ENCODE results near the gene FOXI1.

Gene FOXI1

DNA sequence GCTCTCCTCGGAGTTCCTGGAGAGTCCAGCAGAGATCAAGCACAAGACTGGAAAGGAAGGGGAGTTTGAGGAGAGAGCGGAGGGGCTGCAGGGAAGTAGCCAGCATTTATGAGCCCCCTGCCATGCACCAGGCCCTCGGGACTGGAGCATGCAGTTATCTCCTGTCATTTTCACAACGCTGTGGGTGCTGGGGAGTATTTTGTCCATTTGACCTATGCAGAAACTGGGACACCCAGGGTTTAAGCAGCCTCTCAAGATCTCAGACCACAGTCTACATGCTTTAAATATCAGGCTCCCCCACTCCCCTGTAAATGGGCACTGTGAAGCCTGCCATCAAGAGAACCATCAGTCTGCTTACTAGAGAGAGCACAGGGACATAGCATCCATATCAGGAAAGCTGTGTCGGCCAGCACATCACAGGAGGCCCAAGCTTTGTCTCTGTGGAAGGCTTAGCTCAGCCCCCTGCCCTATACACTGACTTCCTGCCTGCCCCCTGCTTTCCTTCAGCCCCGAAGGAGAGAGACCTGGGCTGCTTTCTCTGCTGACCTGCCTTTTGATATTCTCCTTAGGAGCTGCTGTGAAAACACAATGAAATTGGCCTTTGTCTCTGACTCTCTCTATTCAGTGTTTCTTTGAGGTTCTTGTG lies 7.3 kb downstream of the FOXI1 start:
- no peak for DNase-seq (ENCODE audit: extremely low read depth, low read depth)
- TF ChIP-seq, protein P1, sequence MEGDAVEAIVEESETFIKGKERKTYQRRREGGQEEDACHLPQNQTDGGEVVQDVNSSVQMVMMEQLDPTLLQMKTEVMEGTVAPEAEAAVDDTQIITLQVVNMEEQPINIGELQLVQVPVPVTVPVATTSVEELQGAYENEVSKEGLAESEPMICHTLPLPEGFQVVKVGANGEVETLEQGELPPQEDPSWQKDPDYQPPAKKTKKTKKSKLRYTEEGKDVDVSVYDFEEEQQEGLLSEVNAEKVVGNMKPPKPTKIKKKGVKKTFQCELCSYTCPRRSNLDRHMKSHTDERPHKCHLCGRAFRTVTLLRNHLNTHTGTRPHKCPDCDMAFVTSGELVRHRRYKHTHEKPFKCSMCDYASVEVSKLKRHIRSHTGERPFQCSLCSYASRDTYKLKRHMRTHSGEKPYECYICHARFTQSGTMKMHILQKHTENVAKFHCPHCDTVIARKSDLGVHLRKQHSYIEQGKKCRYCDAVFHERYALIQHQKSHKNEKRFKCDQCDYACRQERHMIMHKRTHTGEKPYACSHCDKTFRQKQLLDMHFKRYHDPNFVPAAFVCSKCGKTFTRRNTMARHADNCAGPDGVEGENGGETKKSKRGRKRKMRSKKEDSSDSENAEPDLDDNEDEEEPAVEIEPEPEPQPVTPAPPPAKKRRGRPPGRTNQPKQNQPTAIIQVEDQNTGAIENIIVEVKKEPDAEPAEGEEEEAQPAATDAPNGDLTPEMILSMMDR (IDR thresholded peaks at IDR 0.05; ENCODE audit: low read depth, low read length), result no peak

DNA sequence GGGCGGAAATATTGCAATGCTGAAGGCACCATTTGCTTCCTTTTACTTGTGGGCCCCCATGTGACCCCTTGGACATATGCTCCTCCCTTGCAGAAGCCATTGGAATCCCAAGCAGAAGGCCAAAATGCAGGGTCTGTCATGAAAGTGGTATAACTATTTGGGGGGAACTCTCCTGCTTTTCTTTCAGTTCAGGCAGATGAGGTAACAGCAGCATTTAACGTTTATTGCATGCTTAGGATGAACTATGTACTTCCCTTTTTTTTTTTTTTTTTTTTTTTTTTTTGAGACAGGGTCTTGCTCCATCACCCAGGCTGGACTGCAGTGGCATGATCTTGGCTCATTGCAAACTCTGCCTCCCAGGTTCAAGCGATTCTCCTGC lies 7.8 kb downstream of the FOXI1 start:
- TF ChIP-seq, protein P1 (IDR thresholded peaks at IDR 0.05; ENCODE audit: low read depth, low read length), result no peak
- no peak for DNase-seq (ENCODE audit: extremely low read depth, low read depth)

DNA sequence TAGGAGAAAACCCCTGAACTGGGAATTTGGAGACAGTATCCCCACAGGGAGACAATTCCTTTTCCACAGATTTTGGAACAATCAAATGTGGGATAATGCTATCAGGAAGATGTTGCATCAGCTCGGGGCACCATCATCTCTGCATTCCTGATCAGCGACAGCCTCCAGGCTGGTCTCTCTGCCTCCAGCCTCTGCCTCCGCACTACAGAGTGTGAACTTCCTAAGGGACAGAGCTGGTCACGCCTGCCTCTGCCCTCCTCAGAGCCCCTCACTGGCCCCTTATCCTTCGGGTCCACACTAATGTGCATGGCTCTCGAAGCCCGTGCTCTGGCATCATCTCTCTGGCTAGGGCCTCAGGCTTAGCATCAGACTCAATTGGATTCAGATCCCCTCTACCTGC lies 8.6 kb downstream of the FOXI1 start:
- TF ChIP-seq, protein P1 (IDR thresholded peaks at IDR 0.05; ENCODE audit: low read depth, low read length), result no peak
- no peak for DNase-seq (ENCODE audit: extremely low read depth, low read depth)

DNA sequence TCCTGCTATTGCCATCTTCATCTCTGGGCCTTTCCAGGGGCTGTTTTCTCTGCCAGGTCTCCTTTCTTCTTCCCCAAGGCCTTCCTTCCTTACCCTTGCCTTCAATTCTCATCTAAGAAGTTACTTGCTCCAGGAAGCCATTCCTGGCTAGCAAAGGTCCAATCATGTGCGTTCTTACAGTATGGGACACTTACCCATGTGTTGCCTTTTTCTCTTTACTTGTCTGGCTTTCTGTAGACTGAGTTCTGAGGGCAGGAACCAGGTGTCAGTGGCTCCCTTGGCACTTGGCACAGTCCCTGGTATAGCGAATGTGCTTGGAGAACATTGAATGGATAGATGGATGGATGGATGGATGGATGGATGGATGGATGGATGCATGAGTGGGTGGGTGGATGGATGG lies 10.2 kb downstream of the FOXI1 start:
- no peak for DNase-seq (ENCODE audit: extremely low read depth, low read depth)
- TF ChIP-seq, protein P1 (IDR thresholded peaks at IDR 0.05; ENCODE audit: low read depth, low read length), result no peak

DNA sequence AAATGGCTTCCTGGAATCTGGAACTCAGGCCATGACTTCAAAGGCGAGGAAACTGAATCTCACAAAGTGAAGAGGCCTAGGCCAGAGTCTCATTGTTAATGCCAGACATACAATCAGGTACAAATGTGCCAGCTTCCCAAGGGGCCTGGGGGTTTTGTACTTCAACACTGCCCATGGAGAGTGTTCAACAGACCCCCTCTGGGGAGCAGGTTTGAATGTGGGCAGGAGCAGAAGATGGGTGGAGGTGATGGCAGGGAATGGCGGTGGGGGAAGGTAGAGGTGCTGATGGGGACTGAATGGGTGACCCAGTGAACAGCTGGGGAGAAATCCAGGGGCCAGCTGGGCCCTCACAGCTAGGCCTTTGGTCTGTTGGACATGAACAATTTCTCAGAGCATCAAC lies 12.0 kb downstream of the FOXI1 start:
- no peak for DNase-seq (ENCODE audit: extremely low read depth, low read depth)
- TF ChIP-seq, protein P1 (IDR thresholded peaks at IDR 0.05; ENCODE audit: low read depth, low read length), result no peak

- DNase-seq (ENCODE audit: extremely low read depth, low read depth), result peak; percentile 85
- TF ChIP-seq, protein P1 (IDR thresholded peaks at IDR 0.05; ENCODE audit: low read depth, low read length), result no peak
Observed at GRCh38 chr5:170120576-170120975, 14.9 kb downstream of the FOXI1 start.

- DNase-seq (ENCODE audit: extremely low read depth, low read depth), result no peak
- TF ChIP-seq, protein P1 (IDR thresholded peaks at IDR 0.05; ENCODE audit: low read depth, low read length), result no peak
Observed at GRCh38 chr5:170121321-170121720, 15.6 kb downstream of the FOXI1 start.

Measured in AG09319 (cell line).